ENCODE results near the gene ACACB.

GRCh38 chr12:109186993-109187653 is 70.7 kb downstream of the ACACB start:
- TF ChIP-seq CTCF (IDR thresholded peaks at IDR 0.05; ENCODE audit: extremely low read depth in 1 of 2, insufficient read depth in 1 of 2, low read depth in 1 of 2, low read length in 2 of 2) (no peak), POLR2A (IDR thresholded peaks at IDR 0.05; ENCODE audit: low read depth, low read length) (no peak), GATA2 (IDR thresholded peaks at IDR 0.05; ENCODE audit: insufficient read depth, insufficient read length, low read depth, low read length) (no peak), POLR2AphosphoS5 (IDR thresholded peaks at IDR 0.05; ENCODE audit: insufficient read depth, low read depth, low read length) (no peak), EZH2 (IDR thresholded peaks at IDR 0.05; ENCODE audit: borderline replicate concordance, low read depth, low read length, severe bottlenecking) (no peak), JUN (IDR thresholded peaks at IDR 0.05; ENCODE audit: borderline replicate concordance, insufficient read depth, insufficient read length, low read depth) (no peak), MAX (IDR thresholded peaks at IDR 0.05; ENCODE audit: insufficient read depth, insufficient read length) (no peak)

Data from endothelial cell of umbilical vein (primary cell).